IMR-90 (cell line): ENCODE data around the gene KNCN. TPM values are rescaled to one million over a fixed set of nuclear protein-coding genes. Genes with fewer than 3 reads are reported as not detected.

ENCODE experiments used
- ATAC-seq: fragments of 200-7000 bp; cut with Tn5 transposase; 2 replicates; pipeline ENCODE4 v1.9.1; 2020; ENCODE audit warnings: low read depth, mild to moderate bottlenecking, moderate library complexity
- BruUV-seq: library from RNA; stranded (reverse); fragments of 400-500 nt; replicated peaks from 2 replicates; lab custom pipeline; 2021; lab: Mats Ljungman, UMichigan
- CTCF ChIA-PET: fragments of 300-600 bp; formaldehyde crosslinking; extraction: SDS; loops from one replicate; lab custom pipeline; 2021; ENCODE audit warnings: antibody characterized with exemption; lab: Yijun Ruan, JAX
- POLR2A ChIA-PET: fragments of 300-600 bp; sonication (Branson Sonifier 250); formaldehyde crosslinking; loops from one replicate; lab custom pipeline; 2022; ENCODE audit warnings: antibody characterized with exemption; ENCODE audit not compliant: unreplicated experiment; lab: Charles Lee
- DNase-seq: peaks from one replicate; pipeline ENCODE4 v3.0.0; 2013
- H2AFZ ChIP-seq: replicated peaks from 2 replicates; pipeline ENCODE3; 2013; ENCODE audit warnings: low read length, mild to moderate bottlenecking; ENCODE audit not compliant: poor library complexity
- H2AK5ac ChIP-seq: 2 replicates; pipeline ENCODE4 v1.6.1; 2013; ENCODE audit warnings: low read depth, low read length, inconsistent platforms
- H2AK9ac ChIP-seq: replicated peaks from 2 replicates; pipeline ENCODE3; 2013; ENCODE audit warnings: mild to moderate bottlenecking, low read depth, low read length, moderate library complexity; ENCODE audit not compliant: poor library complexity
- H2BK120ac ChIP-seq: 2 replicates; pipeline ENCODE4 v1.6.1; 2013; ENCODE audit warnings: low read depth, low read length, inconsistent platforms
- H2BK15ac ChIP-seq: 3 replicates; pipeline ENCODE4 v1.6.1; 2013; ENCODE audit warnings: low read depth, low read length, inconsistent platforms
- H2BK20ac ChIP-seq: 2 replicates; pipeline ENCODE4 v1.6.1; 2013; ENCODE audit warnings: low read depth, mild to moderate bottlenecking, inconsistent platforms, low read length, moderate library complexity
- H2BK5ac ChIP-seq: 2 replicates; pipeline ENCODE4 v1.6.1; 2013; ENCODE audit warnings: mild to moderate bottlenecking, low read depth, low read length, inconsistent platforms; ENCODE audit not compliant: poor library complexity, severe bottlenecking
- H3K14ac ChIP-seq: replicated peaks from 2 replicates; pipeline ENCODE4 v1.6.1; 2013; ENCODE audit warnings: low read depth, low read length, inconsistent platforms
- H3K18ac ChIP-seq: 2 replicates; pipeline ENCODE4 v1.6.1; 2013; ENCODE audit warnings: low read depth, low read length, control low read depth
- H3K23ac ChIP-seq: 2 replicates; pipeline ENCODE4 v1.6.1; 2013; ENCODE audit warnings: low read depth, low read length, inconsistent platforms
- H3K27ac ChIP-seq: 2 replicates; pipeline ENCODE4 v1.5.1; 2013; ENCODE audit warnings: mild to moderate bottlenecking, control low read depth, low read length; ENCODE audit not compliant: insufficient read depth
- H3K27me3 ChIP-seq: 2 replicates; pipeline ENCODE4 v1.6.1; 2013; ENCODE audit warnings: low read length; ENCODE audit not compliant: control insufficient read depth, insufficient read depth
- H3K36me3 ChIP-seq: 2 replicates; pipeline ENCODE4 v1.6.1; 2013; ENCODE audit warnings: low read length, mixed read lengths; ENCODE audit not compliant: control insufficient read depth, insufficient read depth
- H3K4ac ChIP-seq: 2 replicates; pipeline ENCODE4 v1.6.1; 2013; ENCODE audit warnings: low read depth, low read length, inconsistent platforms
- H3K4me1 ChIP-seq: 2 replicates; pipeline ENCODE4 v1.6.1; 2013; ENCODE audit warnings: low read length, mixed read lengths; ENCODE audit not compliant: control insufficient read depth, insufficient read depth
- H3K4me2 ChIP-seq: 2 replicates; pipeline ENCODE4 v1.6.1; 2013; ENCODE audit warnings: low read depth, mild to moderate bottlenecking, control low read depth, low read length, moderate library complexity
- H3K4me3 ChIP-seq: 2 replicates; pipeline ENCODE4 v1.5.1; 2013; ENCODE audit warnings: low read depth, mild to moderate bottlenecking, control low read depth, low read length, moderate library complexity; ENCODE audit not compliant: insufficient read depth
- H3K56ac ChIP-seq: 2 replicates; pipeline ENCODE4 v1.6.1; 2013; ENCODE audit warnings: low read length, inconsistent platforms; ENCODE audit not compliant: insufficient read depth; ENCODE audit errors: extremely low read depth
- H3K79me1 ChIP-seq, 2 experiments: 2 replicates each; pipeline ENCODE4 v1.6.1; 2013; ENCODE audit warnings: low read length in 2 of 2, inconsistent platforms in 1 of 2, low read depth in 1 of 2
- H3K9ac ChIP-seq: 2 replicates; pipeline ENCODE4 v1.6.1; 2013; ENCODE audit warnings: low read depth, low read length, control low read depth
- H3K9me1 ChIP-seq: 2 replicates; pipeline ENCODE4 v1.6.1; 2013; ENCODE audit warnings: low read length, inconsistent platforms; ENCODE audit not compliant: insufficient read depth
- H3K9me3 ChIP-seq: 2 replicates; pipeline ENCODE4 v1.6.1; 2013; ENCODE audit warnings: low read length; ENCODE audit not compliant: control insufficient read depth, insufficient read depth
- H4K20me1 ChIP-seq: 2 replicates; pipeline ENCODE4 v1.6.1; 2013; ENCODE audit warnings: low read length, inconsistent platforms; ENCODE audit not compliant: insufficient read depth
- H4K5ac ChIP-seq: 2 replicates; pipeline ENCODE4 v1.6.1; 2013; ENCODE audit warnings: mild to moderate bottlenecking, low read depth, low read length, control low read depth
- H4K8ac ChIP-seq, 2 experiments: 2 replicates each; pipeline ENCODE4 v1.6.1; 2013; ENCODE audit warnings: low read depth in 2 of 2, low read length in 2 of 2, control low read depth in 1 of 2, inconsistent platforms in 1 of 2
- H4K91ac ChIP-seq: 2 replicates; pipeline ENCODE4 v1.6.1; 2013; ENCODE audit warnings: low read depth, low read length, inconsistent platforms; ENCODE audit not compliant: insufficient read depth
- BHLHE40 ChIP-seq: fragments of 150-350 bp; IDR thresholded peaks from 2 replicates; pipeline ENCODE4 v1.6.1; 2016; ENCODE audit warnings: mild to moderate bottlenecking, low read depth, low read length
- CEBPB ChIP-seq: IDR thresholded peaks from 2 replicates; pipeline ENCODE4 v1.6.1; 2012; ENCODE audit warnings: low read depth, low read length, improper control_type of control experiment
- CHD1 ChIP-seq: IDR thresholded peaks from 2 replicates; pipeline ENCODE4 v1.6.1; 2012; ENCODE audit warnings: low read depth, low read length, improper control_type of control experiment
- MAFK ChIP-seq: IDR thresholded peaks from 2 replicates; pipeline ENCODE4 v1.6.1; 2012; ENCODE audit warnings: low read depth, low read length, improper control_type of control experiment
- MAZ ChIP-seq: IDR thresholded peaks from 2 replicates; pipeline ENCODE4 v1.6.1; 2012; ENCODE audit warnings: low read depth, mild to moderate bottlenecking, low read length, improper control_type of control experiment, moderate library complexity, borderline replicate concordance
- MXI1 ChIP-seq: IDR thresholded peaks from 2 replicates; pipeline ENCODE4 v1.6.1; 2012; ENCODE audit warnings: low read depth, mild to moderate bottlenecking, low read length, moderate library complexity, borderline replicate concordance
- POLR2A ChIP-seq: IDR thresholded peaks from 2 replicates; pipeline ENCODE4 v1.6.1; 2012; ENCODE audit warnings: mild to moderate bottlenecking, low read depth, low read length
- RAD21 ChIP-seq: IDR thresholded peaks from 2 replicates; pipeline ENCODE4 v1.6.1; 2012; ENCODE audit warnings: low read length, improper control_type of control experiment
- RCOR1 ChIP-seq: IDR thresholded peaks from 2 replicates; pipeline ENCODE4 v1.6.1; 2012; ENCODE audit warnings: mild to moderate bottlenecking, low read length, improper control_type of control experiment; ENCODE audit not compliant: insufficient replicate concordance
- RFX5 ChIP-seq: IDR thresholded peaks from 2 replicates; pipeline ENCODE4 v1.8.0; 2012; ENCODE audit warnings: low read depth, mild to moderate bottlenecking, low read length, moderate library complexity
- SMC3 ChIP-seq: fragments of 150-350 bp; IDR thresholded peaks from 2 replicates; pipeline ENCODE4 v1.6.1; 2016; ENCODE audit warnings: low read depth, mild to moderate bottlenecking, antibody characterized with exemption, low read length, moderate library complexity
- WGBS, 2 experiments: methylation state at CpG; one replicate each; pipeline versions ENCODE4 v1.1.5 to v1.1.7; 2013; ENCODE audit warnings: missing lambda C conversion rate in 2 of 2; ENCODE audit not compliant: insufficient read length in 1 of 2; ENCODE audit errors: extremely low coverage in 2 of 2; 5-methylcytosine and 5-hydroxymethylcytosine counted together
- dilution Hi-C: fragments of 300-500 bp; cut with HindIII; formaldehyde crosslinking; loops from one replicate; pipeline ENCODE4 v1.14.3; 2018; ENCODE audit warnings: low sequenced_read_pairs; ENCODE audit not compliant: unreplicated experiment
- in situ Hi-C: fragments of 300-500 bp; cut with MboI; formaldehyde crosslinking; loops from 3 replicates; pipeline ENCODE4 v1.14.3; 2019; ENCODE audit warnings: low sequenced_read_pairs, inconsistent platforms, mixed read lengths
- intact Hi-C: fragments of 100-400 bp; cut with micrococcal nuclease; formaldehyde crosslinking; loops from 2 replicates; pipeline ENCODE4 v1.10.0; 2022
- polyA plus RNA-seq, 3 experiments: library from polyadenylated mRNA; depleted of rRNA; stranded (reverse); fragments of >200 nt; gene quantifications; 2 replicates each; pipeline ENCODE4 v1.2.3, GENCODE V29; 2012; ENCODE audit warnings: low replicate concordance in 1 of 3
- total RNA-seq: library from RNA; depleted of rRNA; stranded (reverse); fragments of >200 nt; gene quantifications from 2 replicates; pipeline ENCODE4 v1.2.3, GENCODE V29; 2012
- TF ChIP-seq, protein P1 (sequence below): conservative IDR thresholded peaks from 2 replicates; pipeline ENCODE4 v1.5.1; 2012; ENCODE audit warnings: mild to moderate bottlenecking, low read depth, low read length, improper control_type of control experiment
- TF ChIP-seq, protein P2 (sequence below): fragments of 150-350 bp; IDR thresholded peaks from 2 replicates; pipeline ENCODE4 v1.6.1; 2016; ENCODE audit warnings: low read depth, mild to moderate bottlenecking, low read length, moderate library complexity, borderline replicate concordance

KNCN gene
- total and polyA plus RNA-seq, 2 of the 4 experiments (the other 2 are of a cell fraction) = not detected

GRCh38 chr1:46532498-46533178 is 18.8 kb downstream of the KNCN start:
- Histone ChIP-seq H3K36me3 (no peaks in the 10 kb centered on the region), H3K4ac (no peak overlapping the region), H2AFZ (peak overlapping the region; percentile 85), H3K4me3 (peak overlapping the region; percentile 27), H3K9me3 (no peaks in the 10 kb centered on the region), H2AK9ac (no peak overlapping the region), H3K56ac (no peak overlapping the region), H3K4me1 (no peaks in the 10 kb centered on the region), H3K18ac (no peak overlapping the region), H3K4me2 (no peak overlapping the region), H3K9ac (no peak overlapping the region; the same call in 1 of the 2 replicates), H4K5ac (no peak overlapping the region), H3K23ac (no peak overlapping the region), H2BK20ac (no peak overlapping the region), H4K8ac (no peak overlapping the region), H3K14ac (no peak overlapping the region), H3K27ac (no peak overlapping the region), H3K9me1 (no peaks in the 10 kb centered on the region), H3K27me3 (peaks cover 56% of the 10 kb centered on the region), H4K20me1 (no peaks in the 10 kb centered on the region), H4K91ac (no peak overlapping the region), H2BK15ac (no peak overlapping the region), H3K79me1 (no peaks in the 10 kb centered on the region), H2BK120ac (no peak overlapping the region), H2AK5ac (no peak overlapping the region), H2BK5ac (no peak overlapping the region)
- in situ Hi-C loops = no loop called here
- POLR2A ChIA-PET = no interaction called here
- WGBS, 2 experiments = 0% methylated on average over 1 of the region's 31 CpGs; no CpG with 5 or more reads in 1 of the 2 experiments
- peak; percentile 36 for DNase-seq
- BruUV-seq = no TSS peak
- dilution Hi-C loops = no loop called here
- peak; percentile 88 for ATAC-seq
- CTCF ChIA-PET = interaction anchor here (0.6 to 1.2 kb wide), 4 partner anchors 10 to 69 kb away, joined by 3 to 4 read pairs (median 3); no protein-coding TSS in a partner anchor
- TF ChIP-seq BHLHE40 = no peak
- TF ChIP-seq, protein P1, sequence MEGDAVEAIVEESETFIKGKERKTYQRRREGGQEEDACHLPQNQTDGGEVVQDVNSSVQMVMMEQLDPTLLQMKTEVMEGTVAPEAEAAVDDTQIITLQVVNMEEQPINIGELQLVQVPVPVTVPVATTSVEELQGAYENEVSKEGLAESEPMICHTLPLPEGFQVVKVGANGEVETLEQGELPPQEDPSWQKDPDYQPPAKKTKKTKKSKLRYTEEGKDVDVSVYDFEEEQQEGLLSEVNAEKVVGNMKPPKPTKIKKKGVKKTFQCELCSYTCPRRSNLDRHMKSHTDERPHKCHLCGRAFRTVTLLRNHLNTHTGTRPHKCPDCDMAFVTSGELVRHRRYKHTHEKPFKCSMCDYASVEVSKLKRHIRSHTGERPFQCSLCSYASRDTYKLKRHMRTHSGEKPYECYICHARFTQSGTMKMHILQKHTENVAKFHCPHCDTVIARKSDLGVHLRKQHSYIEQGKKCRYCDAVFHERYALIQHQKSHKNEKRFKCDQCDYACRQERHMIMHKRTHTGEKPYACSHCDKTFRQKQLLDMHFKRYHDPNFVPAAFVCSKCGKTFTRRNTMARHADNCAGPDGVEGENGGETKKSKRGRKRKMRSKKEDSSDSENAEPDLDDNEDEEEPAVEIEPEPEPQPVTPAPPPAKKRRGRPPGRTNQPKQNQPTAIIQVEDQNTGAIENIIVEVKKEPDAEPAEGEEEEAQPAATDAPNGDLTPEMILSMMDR = peak; percentile 59
- no peak for TF ChIP-seq RFX5
- TF ChIP-seq MXI1 = no peak
- no peak for TF ChIP-seq CHD1
- no peak for TF ChIP-seq RCOR1
- peak; percentile 27; the same call in 1 of the 2 replicates for TF ChIP-seq SMC3
- TF ChIP-seq, protein P2, sequence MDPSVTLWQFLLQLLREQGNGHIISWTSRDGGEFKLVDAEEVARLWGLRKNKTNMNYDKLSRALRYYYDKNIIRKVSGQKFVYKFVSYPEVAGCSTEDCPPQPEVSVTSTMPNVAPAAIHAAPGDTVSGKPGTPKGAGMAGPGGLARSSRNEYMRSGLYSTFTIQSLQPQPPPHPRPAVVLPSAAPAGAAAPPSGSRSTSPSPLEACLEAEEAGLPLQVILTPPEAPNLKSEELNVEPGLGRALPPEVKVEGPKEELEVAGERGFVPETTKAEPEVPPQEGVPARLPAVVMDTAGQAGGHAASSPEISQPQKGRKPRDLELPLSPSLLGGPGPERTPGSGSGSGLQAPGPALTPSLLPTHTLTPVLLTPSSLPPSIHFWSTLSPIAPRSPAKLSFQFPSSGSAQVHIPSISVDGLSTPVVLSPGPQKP = no peak
- peak; percentile 55 for TF ChIP-seq RAD21
- TF ChIP-seq CEBPB = no peak
- TF ChIP-seq POLR2A = no peak
- TF ChIP-seq MAFK = no peak
- TF ChIP-seq MAZ = no peak
- intact Hi-C loops = loop anchor here (10.0 kb wide), 1 partner anchor 642 kb away; no protein-coding TSS in a partner anchor
